ES-I3 (cell line): Measurements from ENCODE around the gene REEP2.

Experiments used
- H3K36me3 ChIP-seq: 2 replicates; pipeline ENCODE4 v1.6.1; 2013; ENCODE audit warnings: mild to moderate bottlenecking, low read length, control low read depth, moderate library complexity; ENCODE audit not compliant: insufficient read depth
- H3K4me1 ChIP-seq: 2 replicates; pipeline ENCODE4 v1.6.1; 2013; ENCODE audit warnings: mild to moderate bottlenecking, control low read depth, low read length; ENCODE audit not compliant: insufficient read depth
- H3K9ac ChIP-seq: 2 replicates; pipeline ENCODE4 v1.6.1; 2013; ENCODE audit warnings: low read depth, mild to moderate bottlenecking, low read length, moderate library complexity
- H3K9me3 ChIP-seq: 2 replicates; pipeline ENCODE4 v1.6.1; 2013; ENCODE audit warnings: mild to moderate bottlenecking, low read length, moderate library complexity; ENCODE audit not compliant: control insufficient read depth, insufficient read depth

Gene REEP2

GRCh38 chr5:138457531-138458275 is 18.8 kb downstream of the REEP2 start:
- peaks cover 8% of the 10 kb centered on the region for H3K4me1 ChIP-seq
- no peak overlapping the region for H3K9ac ChIP-seq
- no peaks in the 10 kb centered on the region for H3K36me3 ChIP-seq
- H3K9me3 ChIP-seq: no peaks in the 10 kb centered on the region

DNA sequence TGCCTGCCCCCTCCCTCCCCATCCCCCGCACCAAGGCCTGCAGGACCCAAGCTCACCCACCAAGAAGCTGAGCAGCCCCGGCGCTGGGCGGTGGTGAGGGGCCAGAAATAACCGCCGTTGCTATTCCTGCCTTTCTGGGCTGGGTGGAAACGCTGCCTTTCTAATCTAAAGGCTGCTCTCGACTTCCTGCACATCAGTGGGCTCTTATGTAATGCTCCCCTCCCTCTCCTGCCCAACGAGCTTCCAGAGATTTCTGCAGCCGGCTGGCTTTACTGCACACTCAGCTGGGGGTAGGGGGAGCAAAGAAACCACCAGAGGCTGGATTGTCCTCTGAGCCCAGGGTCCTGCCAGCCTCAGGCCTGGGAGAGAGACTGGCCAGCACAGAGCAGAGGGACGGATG is 19.5 kb downstream of the REEP2 start:
- peaks cover 8% of the 10 kb centered on the region for H3K4me1 ChIP-seq

GRCh38 chr5:138458856-138459255 is 20.0 kb downstream of the REEP2 start:
- no peaks in the 10 kb centered on the region for H3K9me3 ChIP-seq
- H3K9ac ChIP-seq: no peak overlapping the region
- H3K36me3 ChIP-seq: no peaks in the 10 kb centered on the region
- H3K4me1 ChIP-seq: peaks cover 8% of the 10 kb centered on the region

More for the DNA sequence above, 19.5 kb downstream of the REEP2 start:
- Histone ChIP-seq H3K9ac (no peak overlapping the region), H3K36me3 (no peaks in the 10 kb centered on the region), H3K9me3 (no peaks in the 10 kb centered on the region)

GRCh38 chr5:138459311-138459933 is 20.6 kb downstream of the REEP2 start:
- H3K4me1 ChIP-seq: peaks cover 8% of the 10 kb centered on the region
- no peaks in the 10 kb centered on the region for H3K9me3 ChIP-seq
- no peak overlapping the region for H3K9ac ChIP-seq
- H3K36me3 ChIP-seq: no peaks in the 10 kb centered on the region

DNA sequence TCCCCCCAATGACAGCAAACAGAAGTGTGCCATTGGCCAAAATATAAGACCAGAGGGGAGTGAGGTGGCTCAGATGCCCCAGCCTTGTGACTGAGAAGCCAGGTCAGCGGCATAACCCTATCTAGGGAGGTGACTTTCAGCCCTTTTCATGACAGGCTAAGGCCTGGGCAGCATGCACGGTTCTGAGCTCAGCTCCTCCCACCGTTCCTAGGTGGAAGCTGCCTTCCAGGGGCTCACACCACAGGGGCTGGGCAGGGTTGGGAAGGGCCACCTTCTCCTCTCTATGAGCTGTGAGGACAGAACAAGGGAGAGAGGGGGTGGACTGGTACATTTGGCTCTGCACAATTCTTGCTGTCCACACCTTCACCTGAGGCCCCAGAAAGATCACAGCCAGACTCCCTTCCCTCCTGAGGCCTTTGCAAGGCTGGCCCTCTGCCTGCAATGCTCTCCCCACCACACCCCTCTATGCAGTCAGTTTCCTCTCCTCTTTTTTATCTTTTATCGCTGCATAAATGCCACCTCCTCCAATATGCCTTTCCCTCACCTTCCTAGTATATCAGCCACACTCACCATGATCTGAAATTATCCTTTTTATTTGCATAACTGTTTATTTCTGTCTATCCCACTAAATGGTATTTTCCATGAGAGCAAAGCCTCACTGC is 21.3 kb downstream of the REEP2 start:
- no peaks in the 10 kb centered on the region for H3K36me3 ChIP-seq
- H3K9ac ChIP-seq: no peak overlapping the region
- H3K4me1 ChIP-seq: peaks cover 6% of the 10 kb centered on the region
- H3K9me3 ChIP-seq: no peaks in the 10 kb centered on the region

- H3K9me3 ChIP-seq: no peaks in the 10 kb centered on the region
- no peak overlapping the region for H3K9ac ChIP-seq
- no peaks in the 10 kb centered on the region; the same call in 1 of the 2 replicates for H3K4me1 ChIP-seq
- no peaks in the 10 kb centered on the region for H3K36me3 ChIP-seq
Measured at GRCh38 chr5:138461343-138462125, 22.7 kb downstream of the REEP2 start.

DNA sequence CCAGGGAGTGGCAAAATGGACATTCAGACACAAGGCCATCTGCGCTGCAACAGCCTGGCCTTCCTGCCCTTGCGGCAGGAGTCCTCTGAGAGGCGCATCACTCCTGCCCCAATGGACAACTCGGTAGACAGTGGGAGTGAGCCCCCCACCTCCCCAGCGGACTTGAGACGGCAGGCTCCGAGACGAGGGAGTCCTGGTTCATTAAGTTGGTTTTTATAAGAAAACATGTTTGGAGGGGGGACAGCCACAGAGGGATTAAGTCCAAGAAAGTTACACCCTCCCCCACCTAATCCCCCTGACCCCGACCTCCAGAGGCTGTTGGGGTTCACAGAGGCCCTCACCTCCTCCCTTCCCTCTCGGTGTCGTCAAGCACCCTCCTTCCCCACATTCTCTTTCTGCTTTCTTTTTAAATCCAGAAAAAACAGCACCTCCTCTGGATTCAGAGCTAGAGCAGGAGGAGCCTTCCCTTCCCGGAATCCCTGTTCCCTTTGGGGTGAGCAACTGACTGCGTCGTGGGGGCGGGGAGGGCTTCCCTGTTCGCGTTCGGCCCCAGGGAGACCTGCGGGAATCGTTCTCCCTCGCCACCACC is 24.7 kb downstream of the REEP2 start:
- Histone ChIP-seq H3K4me1 (no peaks in the 10 kb centered on the region; the same call in 1 of the 2 replicates), H3K9me3 (no peaks in the 10 kb centered on the region), H3K36me3 (no peaks in the 10 kb centered on the region), H3K9ac (peak overlapping the region; percentile 93)

- peak overlapping the region; percentile 93 for H3K9ac ChIP-seq
- no peaks in the 10 kb centered on the region; the same call in 1 of the 2 replicates for H3K4me1 ChIP-seq
- H3K36me3 ChIP-seq: no peaks in the 10 kb centered on the region
- H3K9me3 ChIP-seq: no peaks in the 10 kb centered on the region
Measured at GRCh38 chr5:138464008-138464387, 25.1 kb downstream of the REEP2 start.

GRCh38 chr5:138464388-138465260 is 25.8 kb downstream of the REEP2 start:
- H3K9me3 ChIP-seq: no peaks in the 10 kb centered on the region
- H3K36me3 ChIP-seq: no peaks in the 10 kb centered on the region
- H3K4me1 ChIP-seq: no peaks in the 10 kb centered on the region; the same call in 1 of the 2 replicates
- H3K9ac ChIP-seq: peak overlapping the region; percentile 93

GRCh38 chr5:138465261-138466124 is 26.6 kb downstream of the REEP2 start, which contains the start of gene EGR1:
Gene EGR1 (plus strand): TSS chr5:138465479. CDS start chr5:138465762, 283 bp downstream.
- Histone ChIP-seq H3K4me1 (no peaks in the 10 kb centered on the region; the same call in 1 of the 2 replicates), H3K36me3 (no peaks in the 10 kb centered on the region), H3K9ac (peak within 1 kb of the TSS; percentile 93), H3K9me3 (no peaks in the 10 kb centered on the region)

GRCh38 chr5:138466125-138466899 is 27.5 kb downstream of the REEP2 start:
- Histone ChIP-seq H3K36me3 (no peaks in the 10 kb centered on the region), H3K4me1 (no peaks in the 10 kb centered on the region; the same call in 1 of the 2 replicates), H3K9ac (peak overlapping the region; percentile 93), H3K9me3 (no peaks in the 10 kb centered on the region)
